Kidney (tissue), 14 donors: ENCODE data around the gene VGF. TPM values are rescaled to one million over a fixed set of nuclear protein-coding genes. Genes with fewer than 3 reads are reported as not detected.

Experiments
- DNase-seq, 5 donors: peaks; one replicate each; pipeline ENCODE4 v3.0.0-alpha.2; 2013 to 2020
- FAIRE-seq: peaks from 2 replicates; lab custom pipeline; 2012; peaks lifted over from hg19 to GRCh38; lab: Jason Lieb, UNC
- H3K27ac ChIP-seq, 2 donors: one replicate each; pipeline ENCODE4 v1.7.0; 2013; ENCODE audit warnings: low read depth in 2 of 2, low read length in 2 of 2, inconsistent platforms in 1 of 2
- H3K27me3 ChIP-seq: one replicate; pipeline ENCODE4 v1.7.1; 2013; ENCODE audit warnings: low read length, inconsistent platforms; ENCODE audit not compliant: control insufficient read depth, insufficient read depth
- H3K36me3 ChIP-seq, 3 donors: one replicate each; pipeline versions ENCODE4 v1.7.0 to v1.7.1; 2013; ENCODE audit warnings: low read length in 3 of 3, control low read depth in 1 of 3, inconsistent platforms in 1 of 3; ENCODE audit not compliant: insufficient read depth in 3 of 3, control insufficient read depth in 2 of 3
- H3K4me1 ChIP-seq, 3 donors: one replicate each; pipeline versions ENCODE4 v1.7.0 to v1.7.1; 2013; ENCODE audit warnings: low read length in 3 of 3, inconsistent platforms in 1 of 3, low read depth in 1 of 3; ENCODE audit not compliant: control insufficient read depth in 2 of 3, insufficient read depth in 2 of 3
- H3K4me3 ChIP-seq, 3 donors: one replicate each; pipeline versions ENCODE4 v1.7.0 to v1.8.1; 2013; ENCODE audit warnings: low read length in 3 of 3, control low read depth in 1 of 3, inconsistent platforms in 1 of 3
- H3K9ac ChIP-seq, 3 donors: one replicate each; pipeline versions ENCODE4 v1.7.0 to v1.7.1; 2013; ENCODE audit warnings: low read length in 3 of 3, control low read depth in 1 of 3, inconsistent platforms in 1 of 3
- H3K9me3 ChIP-seq, 3 donors: one replicate each; pipeline versions ENCODE4 v1.7.0 to v1.7.1; 2013; ENCODE audit warnings: low read length in 3 of 3, control low read depth in 1 of 3, inconsistent platforms in 1 of 3; ENCODE audit not compliant: control insufficient read depth in 2 of 3, insufficient read depth in 1 of 3
- intact Hi-C: fragments of 100-400 bp; cut with DNase I; formaldehyde crosslinking; loops from one replicate; pipeline ENCODE4 v1.11.1; 2022
- polyA plus RNA-seq: library from polyadenylated mRNA; stranded (reverse); fragments of 350-450 nt; fragmentation: Illumina TruSeq; extraction: RNeasy Lipid Tissue Mini Kit (QIAGEN cat#74804); gene quantifications from one replicate; pipeline ENCODE4 v1.2.3, GENCODE V29; 2014; ENCODE audit warnings: low read depth, low replicate concordance; ENCODE audit not compliant: insufficient read depth
- total RNA-seq: library from RNA; stranded (reverse); fragmentation: NEBNext Ultra II Directional; extraction: Animal tissue kit (Norgen Biotek cat#: 25700); gene quantifications from one replicate; pipeline ENCODE4 v1.2.1, GENCODE V29; 2021
- TF ChIP-seq, protein P1 (sequence below): IDR thresholded peaks from 3 replicates; pipeline ENCODE4 v1.5.1; 2012; ENCODE audit warnings: mild to moderate bottlenecking, moderate library complexity, borderline replicate concordance; ENCODE audit not compliant: insufficient read depth; ENCODE audit errors: extremely low read depth
- donor health status: control.
- donor health status: control.
- donor health status: control.
- donor health status: control.
- donor health status: control.
- donor health status: DM: yes; HTN: yes; CAD: no.
- donor health status: Normal renal cell carcinoma (clear cell type).

Gene VGF
- total and polyA plus RNA-seq, 2 donors from 2014 or later: 0.38 to 2.2 TPM

DNA sequence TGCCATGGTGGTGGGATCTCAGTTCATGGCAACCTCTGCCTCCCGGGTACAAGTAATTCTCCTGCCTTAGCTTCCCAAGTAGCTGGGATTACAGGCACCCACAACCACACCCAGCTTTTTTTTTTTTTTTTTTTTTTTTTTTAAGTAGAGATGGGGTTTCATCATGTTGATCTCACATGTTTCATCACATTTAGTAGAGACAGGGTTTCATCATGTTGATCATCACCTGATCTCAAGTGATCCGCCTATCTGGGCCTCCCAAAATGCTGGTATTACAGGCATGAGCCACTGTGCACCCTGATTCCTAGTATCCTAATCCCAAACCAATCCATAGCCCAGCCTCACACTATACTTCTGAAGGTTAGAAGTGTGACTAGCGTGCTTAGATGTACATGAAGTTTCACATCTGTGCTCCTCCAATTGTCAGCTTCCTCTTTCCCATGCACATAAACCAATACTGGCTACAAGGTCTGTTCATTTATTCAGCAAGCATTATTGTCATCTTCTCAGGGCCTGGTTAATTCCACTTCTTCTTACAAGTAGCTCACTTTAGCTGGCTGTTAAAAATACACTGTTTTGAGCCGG is 21.6 kb upstream of the VGF start:
- intact Hi-C loops: no loop called here
- FAIRE-seq: no peak

DNA sequence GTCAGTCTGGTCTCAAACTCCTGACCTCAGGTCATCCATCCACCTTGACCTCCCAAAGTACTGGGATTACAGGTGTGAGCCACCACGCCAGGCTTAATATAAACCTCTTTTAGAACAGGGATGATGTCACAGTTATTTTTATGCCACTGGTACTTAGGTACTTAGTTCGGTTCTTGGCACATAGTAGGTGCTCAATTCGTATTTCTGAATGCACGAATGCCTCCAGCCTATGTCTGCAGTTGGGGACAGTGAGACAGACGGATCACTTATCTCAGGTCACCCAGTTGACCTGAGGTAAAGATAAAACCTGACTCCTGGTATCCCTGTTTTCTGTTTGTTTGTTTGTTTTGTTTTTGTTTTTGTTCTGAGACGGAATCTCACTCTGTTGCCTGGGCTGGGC is 20.8 kb upstream of the VGF start:
- TF ChIP-seq, protein P1, sequence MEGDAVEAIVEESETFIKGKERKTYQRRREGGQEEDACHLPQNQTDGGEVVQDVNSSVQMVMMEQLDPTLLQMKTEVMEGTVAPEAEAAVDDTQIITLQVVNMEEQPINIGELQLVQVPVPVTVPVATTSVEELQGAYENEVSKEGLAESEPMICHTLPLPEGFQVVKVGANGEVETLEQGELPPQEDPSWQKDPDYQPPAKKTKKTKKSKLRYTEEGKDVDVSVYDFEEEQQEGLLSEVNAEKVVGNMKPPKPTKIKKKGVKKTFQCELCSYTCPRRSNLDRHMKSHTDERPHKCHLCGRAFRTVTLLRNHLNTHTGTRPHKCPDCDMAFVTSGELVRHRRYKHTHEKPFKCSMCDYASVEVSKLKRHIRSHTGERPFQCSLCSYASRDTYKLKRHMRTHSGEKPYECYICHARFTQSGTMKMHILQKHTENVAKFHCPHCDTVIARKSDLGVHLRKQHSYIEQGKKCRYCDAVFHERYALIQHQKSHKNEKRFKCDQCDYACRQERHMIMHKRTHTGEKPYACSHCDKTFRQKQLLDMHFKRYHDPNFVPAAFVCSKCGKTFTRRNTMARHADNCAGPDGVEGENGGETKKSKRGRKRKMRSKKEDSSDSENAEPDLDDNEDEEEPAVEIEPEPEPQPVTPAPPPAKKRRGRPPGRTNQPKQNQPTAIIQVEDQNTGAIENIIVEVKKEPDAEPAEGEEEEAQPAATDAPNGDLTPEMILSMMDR: no peak

More for the DNA sequence above, 21.6 kb upstream of the VGF start:
- Histone ChIP-seq H3K9me3 (no peaks in the 10 kb centered on the region), H3K4me1 (no peaks in the 10 kb centered on the region), H3K27me3 (no peaks in the 10 kb centered on the region), H3K36me3 (no peaks in the 10 kb centered on the region), H3K9ac (no peak overlapping the region), H3K27ac (no peak overlapping the region), H3K4me3 (no peak overlapping the region)
- DNase-seq: no peak
- TF ChIP-seq, protein P1: no peak

DNA sequence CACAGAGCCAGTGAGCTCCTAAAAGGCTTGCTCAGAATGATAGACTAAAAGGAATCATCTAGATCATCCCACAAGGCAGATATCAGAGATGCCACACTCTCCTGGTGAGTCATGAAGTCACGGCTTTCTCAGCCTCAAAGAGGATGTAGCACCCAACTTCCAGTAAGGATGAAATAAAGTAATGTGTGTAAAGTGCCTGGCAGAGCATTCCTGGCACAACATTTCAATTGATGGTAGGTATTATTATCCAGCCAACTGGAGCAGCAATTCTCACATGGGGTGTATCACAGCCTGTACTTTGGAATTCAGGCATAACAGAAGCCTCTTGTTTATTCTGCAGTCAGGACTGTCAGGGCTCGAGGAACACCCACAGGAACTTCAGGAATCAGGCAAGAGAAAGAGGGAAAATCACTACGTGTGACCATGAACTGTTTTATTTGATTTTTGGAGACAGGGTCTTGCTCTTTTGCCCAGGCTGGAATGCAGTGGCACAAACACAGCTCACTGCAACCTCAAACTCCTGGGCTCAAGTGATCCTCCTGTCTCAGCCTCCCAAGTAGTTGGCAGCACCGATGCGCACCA is 20.0 kb upstream of the VGF start:
- DNase-seq (no peak), FAIRE-seq (no peak)
- H3K27ac ChIP-seq: no peak overlapping the region
- H3K9me3 ChIP-seq: no peaks in the 10 kb centered on the region
- no peaks in the 10 kb centered on the region for H3K36me3 ChIP-seq
- H3K9ac ChIP-seq: no peak overlapping the region
- intact Hi-C loops: no loop called here
- no peak overlapping the region for H3K4me3 ChIP-seq
- peaks cover 7% of the 10 kb centered on the region for H3K27me3 ChIP-seq
- no peaks in the 10 kb centered on the region for H3K4me1 ChIP-seq
- TF ChIP-seq, protein P1: no peak

More for the DNA sequence above, 20.8 kb upstream of the VGF start:
- no peak for FAIRE-seq
- Histone ChIP-seq H3K36me3 (no peaks in the 10 kb centered on the region), H3K4me1 (no peaks in the 10 kb centered on the region), H3K9ac (no peak overlapping the region), H3K4me3 (no peak overlapping the region), H3K27me3 (no peaks in the 10 kb centered on the region), H3K27ac (no peak overlapping the region), H3K9me3 (no peaks in the 10 kb centered on the region)
- intact Hi-C loops: no loop called here
- DNase-seq: no peak
